Activated naive CD4-positive, alpha-beta T cell treated with anti-CD3 and anti-CD28 coated beads, Interleukin-2, amount 50 U/mL, for 72 hours (primary cell): ENCODE measurements around the gene ADAMTS12. TPM values are rescaled to one million over a fixed set of nuclear protein-coding genes. Genes with fewer than 3 reads are reported as not detected.
"Not testable (repeated sequence)": the region's sequence is repeated elsewhere in the genome, so short reads cannot be mapped to it uniquely, and the experiment has no call there.

ENCODE experiments used
- ATAC-seq, 2 donors: fragments of 150-1000 bp; cut with Tn5 transposase; 2 replicates each; pipeline ENCODE4 v1.10.0; 2021; ENCODE audit warnings: mild to moderate bottlenecking in 2 of 2, moderate library complexity in 2 of 2
- DNase-seq, 2 donors: peaks; one replicate each; pipeline ENCODE4 v3.0.0; 2021 to 2022; ENCODE audit warnings: low spot score in 2 of 2
- H3K27ac Mint-ChIP-seq, 2 donors: one replicate each; pipeline ENCODE4 v1.8.0; 2022; ENCODE audit warnings: mild to moderate bottlenecking in 2 of 2, mixed read lengths in 2 of 2
- H3K36me3 Mint-ChIP-seq, 2 donors: one replicate each; pipeline ENCODE4 v1.8.0; 2022; ENCODE audit warnings: mixed read lengths in 2 of 2
- H3K9me3 Mint-ChIP-seq, 2 donors: one replicate each; pipeline ENCODE4 v1.8.0; 2022; ENCODE audit warnings: mixed read lengths in 2 of 2
- total RNA-seq, 2 donors: library from RNA; stranded (reverse); gene quantifications; one replicate each; pipeline ENCODE4 v1.2.3, GENCODE V29; 2022

ADAMTS12 gene
- total RNA-seq, 2 donors from 2014 or later = not detected

- Mint-ChIP-seq H3K9me3 (peaks cover 6% of the 10 kb centered on the region in 2 donors), H3K36me3 (peaks cover 0 to 6% of the 10 kb centered on the region in 2 donors), H3K27ac (no peak overlapping the region)
- DNase-seq (no peak), ATAC-seq (no peak)
These were observed 353.6 kb downstream of the ADAMTS12 start for GRCh38 chr5:33538201-33538600.

DNA sequence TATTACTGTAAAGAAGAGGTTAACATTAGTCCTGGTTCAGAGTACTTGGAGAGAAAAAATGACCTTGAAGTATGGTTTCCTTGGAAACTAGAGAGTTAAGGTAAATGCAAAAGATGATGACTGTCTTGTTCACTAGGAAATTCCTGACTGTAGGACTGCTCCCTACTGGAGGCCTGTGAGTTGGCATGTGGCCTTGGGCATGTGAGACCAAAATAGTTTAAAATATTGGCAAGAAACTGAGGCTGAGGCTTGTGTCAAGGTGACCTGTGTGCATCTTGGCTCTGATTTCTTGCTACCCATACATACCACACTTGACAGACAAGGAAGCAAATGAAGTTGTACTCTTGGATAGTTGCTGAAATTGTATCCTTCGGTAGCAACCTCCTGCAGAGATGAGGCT lies 354.6 kb downstream of the ADAMTS12 start:
- Mint-ChIP-seq H3K36me3 (peaks cover 0 to 1% of the 10 kb centered on the region in 2 donors), H3K27ac (no peak overlapping the region), H3K9me3 (peaks cover under 1% of the 10 kb centered on the region in 2 donors)
- ATAC-seq (no peak), DNase-seq (no peak)

DNA sequence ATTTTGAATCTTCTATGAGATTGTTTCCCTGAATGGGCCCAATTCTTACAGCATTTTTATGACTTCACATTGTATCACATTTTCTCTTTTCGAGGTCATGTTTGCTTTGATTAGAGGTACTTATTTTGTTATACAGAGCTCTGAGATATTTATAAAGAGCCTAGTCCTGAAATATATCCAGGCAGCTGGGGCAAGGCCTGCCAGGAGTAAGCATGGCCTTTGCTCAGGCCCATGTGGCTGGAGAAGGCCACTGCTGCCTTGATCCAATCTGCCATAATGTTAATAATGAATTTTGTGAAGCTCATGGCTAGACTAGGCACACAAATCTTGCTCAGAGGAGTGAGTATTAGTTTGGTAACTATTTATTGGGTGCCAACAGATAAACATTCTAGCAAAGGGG lies 355.0 kb downstream of the ADAMTS12 start:
- Mint-ChIP-seq H3K9me3 (no peaks in the 10 kb centered on the region), H3K36me3 (no peaks in the 10 kb centered on the region), H3K27ac (no peak overlapping the region)
- ATAC-seq (no peak), DNase-seq (no peak)

- no peak for DNase-seq
- no peaks in the 10 kb centered on the region for H3K36me3 Mint-ChIP-seq
- H3K9me3 Mint-ChIP-seq = no peaks in the 10 kb centered on the region
- H3K27ac Mint-ChIP-seq = no peak overlapping the region
- no peak for ATAC-seq
These were observed 360.0 kb downstream of the ADAMTS12 start for GRCh38 chr5:33531824-33532223.

GRCh38 chr5:33531037-33531298 lies 360.8 kb downstream of the ADAMTS12 start:
- ATAC-seq = no peak
- DNase-seq = no peak
- no peak overlapping the region for H3K27ac Mint-ChIP-seq
- no peaks in the 10 kb centered on the region for H3K9me3 Mint-ChIP-seq
- H3K36me3 Mint-ChIP-seq = no peaks in the 10 kb centered on the region

GRCh38 chr5:33530183-33531036 lies 361.4 kb downstream of the ADAMTS12 start:
- no peak for DNase-seq
- Mint-ChIP-seq H3K27ac (no peak overlapping the region), H3K9me3 (no peaks in the 10 kb centered on the region), H3K36me3 (no peaks in the 10 kb centered on the region)
- ATAC-seq = no peak

DNA sequence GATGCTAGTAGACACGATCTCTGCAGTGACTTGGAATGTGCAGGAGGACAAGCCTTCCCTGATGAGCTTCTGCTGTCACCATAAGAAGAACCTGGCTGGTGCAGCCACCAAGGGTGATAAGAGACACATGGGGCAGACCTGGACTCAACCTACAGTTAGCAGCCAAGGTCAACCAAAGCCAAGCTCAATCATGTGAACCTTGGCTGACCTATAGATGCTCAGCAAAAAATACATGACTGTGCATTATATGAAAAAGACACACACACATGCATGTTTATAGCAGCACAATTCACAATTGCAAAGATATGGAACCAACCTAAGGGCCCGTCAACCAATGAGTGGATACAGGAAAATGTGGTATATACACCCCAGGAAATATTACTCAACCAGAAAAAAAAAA lies 364.1 kb downstream of the ADAMTS12 start:
- no peak for ATAC-seq
- no peak overlapping the region for H3K27ac Mint-ChIP-seq
- no peak for DNase-seq
- no peaks in the 10 kb centered on the region for H3K36me3 Mint-ChIP-seq
- H3K9me3 Mint-ChIP-seq = no peaks in the 10 kb centered on the region

- H3K9me3 Mint-ChIP-seq = no peaks in the 10 kb centered on the region
- ATAC-seq = no peak
- no peak for DNase-seq
- H3K36me3 Mint-ChIP-seq = no peaks in the 10 kb centered on the region
- H3K27ac Mint-ChIP-seq = no peak overlapping the region
These were observed 365.0 kb downstream of the ADAMTS12 start for GRCh38 chr5:33526755-33527154.

DNA sequence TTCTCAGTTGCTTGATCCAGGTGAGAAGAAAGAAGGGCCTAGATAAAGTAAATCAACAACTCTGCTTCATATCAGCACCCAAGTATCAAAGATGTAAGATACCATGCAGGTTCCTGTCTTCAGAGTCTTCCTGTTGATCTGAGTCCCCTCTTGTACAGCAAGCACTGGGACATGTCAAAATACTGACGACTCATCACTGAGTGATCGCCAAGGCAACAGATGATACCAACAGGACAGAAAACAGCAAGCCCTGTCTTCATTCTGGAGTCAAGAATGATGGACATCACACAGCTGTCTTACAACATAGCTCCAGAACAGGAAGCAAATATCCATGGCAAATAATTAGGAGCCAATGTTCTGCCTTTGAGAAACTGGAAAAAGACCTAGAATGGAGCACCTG lies 367.3 kb downstream of the ADAMTS12 start:
- DNase-seq = no peak
- no peak for ATAC-seq
- H3K9me3 Mint-ChIP-seq = peaks cover 1 to 3% of the 10 kb centered on the region in 2 donors
- H3K27ac Mint-ChIP-seq = no peak overlapping the region
- H3K36me3 Mint-ChIP-seq = peaks cover 0 to under 1% of the 10 kb centered on the region in 2 donors

- peak in 1 of 2 donors; percentile 74 for ATAC-seq
- peaks cover 0 to 5% of the 10 kb centered on the region in 2 donors for H3K36me3 Mint-ChIP-seq
- H3K27ac Mint-ChIP-seq = no peak overlapping the region
- DNase-seq = no peak
- peaks cover 7% of the 10 kb centered on the region in 2 donors for H3K9me3 Mint-ChIP-seq
These were observed 368.5 kb downstream of the ADAMTS12 start for GRCh38 chr5:33523208-33523771.

DNA sequence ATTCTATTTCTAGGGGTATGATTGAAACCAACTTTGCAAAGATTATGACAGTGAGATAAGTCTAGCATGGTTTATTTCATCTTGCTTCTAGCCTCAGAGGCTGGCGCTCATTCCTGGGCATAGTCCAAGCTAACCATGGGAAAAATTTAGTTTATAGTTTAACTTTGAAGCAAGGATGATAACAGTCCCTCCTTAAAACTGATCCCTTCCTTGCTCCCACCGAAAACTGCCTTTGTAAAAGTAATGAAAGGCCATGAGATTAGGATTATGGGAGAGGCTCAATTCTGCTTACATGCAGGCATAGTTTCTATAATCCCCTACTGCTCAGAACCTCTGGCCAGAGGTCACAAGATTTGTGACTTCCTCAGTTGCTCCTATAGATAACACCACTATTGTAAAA lies 375.4 kb downstream of the ADAMTS12 start:
- DNase-seq (no peak), ATAC-seq (no peak)
- no peak overlapping the region for H3K27ac Mint-ChIP-seq
- peaks cover 0 to 5% of the 10 kb centered on the region in 2 donors for H3K36me3 Mint-ChIP-seq
- peaks cover 7 to 21% of the 10 kb centered on the region in 2 donors for H3K9me3 Mint-ChIP-seq

DNA sequence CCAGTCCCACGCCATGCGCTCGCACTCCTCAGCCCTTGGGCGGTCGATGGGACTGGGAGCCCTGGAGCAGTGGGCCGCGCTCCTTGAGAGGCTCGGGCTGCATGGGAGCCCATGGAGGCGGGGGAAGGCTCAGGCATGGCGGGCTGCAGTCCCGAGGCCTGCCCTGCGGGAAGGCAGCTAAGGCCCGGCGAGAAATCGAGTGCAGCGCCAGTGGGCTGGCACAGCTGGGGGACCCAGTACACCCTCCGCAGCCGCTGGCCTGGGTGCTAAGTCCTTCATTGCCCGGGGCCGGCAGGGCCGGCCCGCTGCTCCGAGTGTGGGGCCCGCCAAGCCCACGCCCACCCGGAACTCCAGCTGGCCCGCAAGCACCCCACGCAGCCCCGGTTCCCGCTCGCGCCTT lies 376.4 kb downstream of the ADAMTS12 start:
- not testable (repeated sequence) for H3K27ac Mint-ChIP-seq, H3K36me3 Mint-ChIP-seq, DNase-seq, ATAC-seq
- peaks cover 7 to 21% of the 10 kb centered on the region in 2 donors for H3K9me3 Mint-ChIP-seq

DNA sequence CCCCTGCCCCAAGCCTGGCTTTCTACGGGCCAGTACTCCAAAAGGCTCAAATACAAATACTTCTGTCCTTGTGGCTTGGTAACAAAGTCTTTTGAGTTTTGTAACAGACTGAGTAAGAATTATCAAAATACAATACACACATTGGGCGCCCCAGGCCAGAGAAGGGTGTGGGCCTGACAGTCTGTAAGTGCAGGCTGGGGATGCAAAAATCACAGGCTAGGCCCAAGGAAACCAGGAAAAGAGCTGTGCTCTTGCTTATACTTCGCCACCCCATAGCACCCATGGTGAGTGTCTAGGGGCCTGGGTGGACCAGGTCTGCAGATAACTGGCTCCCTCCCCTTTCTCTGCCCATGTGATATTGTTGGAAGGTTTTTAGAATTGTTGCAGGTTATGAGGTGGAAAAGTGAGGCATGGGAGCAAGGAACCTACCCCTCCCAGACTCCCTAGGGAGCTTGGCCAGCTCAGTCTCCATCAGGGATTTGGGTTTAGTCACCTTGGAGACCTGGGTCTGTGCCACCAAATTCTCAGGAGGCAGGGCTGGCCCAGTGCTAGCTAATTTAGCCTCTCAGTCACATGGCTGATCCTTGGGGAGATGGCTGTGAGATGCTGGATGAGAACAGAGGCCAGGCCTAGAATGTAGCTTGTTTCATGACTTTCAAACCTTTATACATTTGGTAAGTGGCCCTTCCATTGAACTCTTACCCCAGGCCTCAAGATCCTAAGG lies 378.2 kb downstream of the ADAMTS12 start:
- ATAC-seq = no peak
- no peaks in the 10 kb centered on the region for H3K36me3 Mint-ChIP-seq
- DNase-seq = no peak
- H3K9me3 Mint-ChIP-seq = peaks cover 0 to 16% of the 10 kb centered on the region in 2 donors
- no peak overlapping the region for H3K27ac Mint-ChIP-seq

DNA sequence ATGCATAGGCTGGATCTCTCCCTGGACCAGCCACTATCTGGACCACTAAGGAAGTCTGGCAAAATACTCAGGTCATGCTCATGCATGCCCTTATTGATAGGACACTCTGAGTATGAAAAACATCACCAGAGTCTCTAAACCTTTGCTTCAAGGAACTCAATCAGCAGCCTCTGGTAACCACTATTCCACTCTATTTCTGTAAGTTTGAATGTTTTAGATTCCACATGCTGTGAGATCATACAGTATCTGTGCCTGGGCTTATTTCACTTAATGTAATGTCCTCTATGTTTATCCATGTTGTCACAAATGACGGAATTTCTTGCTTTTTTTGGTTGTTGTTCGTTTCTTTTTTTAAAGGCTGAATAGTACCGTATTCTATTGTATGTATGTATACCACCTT lies 382.8 kb downstream of the ADAMTS12 start:
- ATAC-seq = no peak
- DNase-seq = no peak
- H3K36me3 Mint-ChIP-seq = no peaks in the 10 kb centered on the region
- no peaks in the 10 kb centered on the region for H3K9me3 Mint-ChIP-seq
- H3K27ac Mint-ChIP-seq = no peak overlapping the region

DNA sequence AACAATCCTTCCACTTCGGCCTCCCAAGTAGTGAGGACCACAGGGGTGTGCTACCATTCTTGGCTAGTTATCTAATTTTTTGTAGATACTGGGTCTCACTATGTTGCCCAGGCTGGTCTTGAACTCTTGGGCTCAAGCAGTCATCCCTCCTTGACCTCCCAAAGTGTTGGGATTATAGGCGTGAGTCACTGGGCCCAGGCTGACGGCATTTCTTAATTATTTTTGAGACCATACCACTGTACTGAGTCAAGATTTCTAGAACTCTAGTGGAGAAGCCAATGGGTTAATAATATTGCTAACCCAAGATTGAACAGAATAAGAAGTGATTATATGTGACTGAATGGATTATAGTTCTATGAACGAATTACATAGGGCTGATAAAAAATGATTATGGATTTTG lies 384.4 kb downstream of the ADAMTS12 start:
- Mint-ChIP-seq H3K27ac (no peak overlapping the region), H3K9me3 (no peaks in the 10 kb centered on the region), H3K36me3 (no peaks in the 10 kb centered on the region)
- ATAC-seq (no peak), DNase-seq (no peak)

DNA sequence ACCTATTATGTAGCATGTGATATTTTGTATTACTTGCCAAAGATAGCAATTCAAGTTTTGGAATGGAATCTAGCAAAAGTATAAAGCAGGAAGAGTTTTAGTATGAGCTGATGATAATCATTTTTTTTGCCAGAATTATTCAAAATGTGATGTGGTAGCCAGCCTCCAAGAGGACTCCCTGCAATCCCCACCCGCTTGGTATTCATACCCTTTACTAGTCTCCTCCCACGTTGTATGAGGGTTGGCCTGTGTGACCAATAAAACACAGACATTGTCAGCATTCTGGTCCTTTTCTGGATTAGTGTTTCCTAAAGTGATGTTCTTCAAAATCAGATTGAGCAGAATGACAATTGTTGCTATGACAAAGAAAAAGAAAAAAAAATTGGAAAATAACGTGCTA lies 387.2 kb downstream of the ADAMTS12 start:
- Mint-ChIP-seq H3K36me3 (no peaks in the 10 kb centered on the region), H3K9me3 (no peaks in the 10 kb centered on the region), H3K27ac (peak overlapping the region in 1 of 2 donors; percentile 25)
- no peak for ATAC-seq
- DNase-seq = no peak

DNA sequence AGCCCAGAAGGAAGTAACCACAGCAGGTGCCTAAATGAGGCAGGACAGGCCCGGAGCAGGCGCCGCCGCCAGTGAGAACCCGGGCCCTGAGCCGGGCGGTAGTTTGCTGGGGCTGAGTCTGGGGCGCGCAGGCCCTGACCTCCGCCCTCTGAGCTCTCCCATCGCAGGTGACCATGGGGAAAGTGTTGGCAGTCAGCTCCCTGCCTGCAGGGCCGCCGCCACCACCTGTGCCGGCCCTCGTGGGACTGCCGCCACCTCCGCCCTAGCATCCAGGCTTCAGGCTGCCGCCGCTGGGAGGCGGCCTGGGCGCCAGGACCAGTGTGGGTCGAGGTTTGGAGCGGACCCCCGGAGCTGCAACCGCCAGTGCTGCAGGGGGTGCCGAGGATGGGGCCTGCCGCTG lies 389.9 kb downstream of the ADAMTS12 start:
- DNase-seq = no peak
- Mint-ChIP-seq H3K36me3 (no peaks in the 10 kb centered on the region), H3K9me3 (no peaks in the 10 kb centered on the region), H3K27ac (no peak overlapping the region)
- no peak for ATAC-seq
